NCI-H2171 treated with DMSO at 0.1 percent for 48 hours (cell line): ENCODE data around the gene AUP1.
A peak's percentile ranks its signal among the peaks of the same experiment; 100 is the strongest.
"Not testable (repeated sequence)": the region's sequence is repeated elsewhere in the genome, so short reads cannot be mapped to it uniquely, and the experiment has no call there.

Experiments
- DNase-seq: peaks from one replicate; lab custom pipeline; 2025; lab: John Stamatoyannopoulos, UW

AUP1 gene

DNA sequence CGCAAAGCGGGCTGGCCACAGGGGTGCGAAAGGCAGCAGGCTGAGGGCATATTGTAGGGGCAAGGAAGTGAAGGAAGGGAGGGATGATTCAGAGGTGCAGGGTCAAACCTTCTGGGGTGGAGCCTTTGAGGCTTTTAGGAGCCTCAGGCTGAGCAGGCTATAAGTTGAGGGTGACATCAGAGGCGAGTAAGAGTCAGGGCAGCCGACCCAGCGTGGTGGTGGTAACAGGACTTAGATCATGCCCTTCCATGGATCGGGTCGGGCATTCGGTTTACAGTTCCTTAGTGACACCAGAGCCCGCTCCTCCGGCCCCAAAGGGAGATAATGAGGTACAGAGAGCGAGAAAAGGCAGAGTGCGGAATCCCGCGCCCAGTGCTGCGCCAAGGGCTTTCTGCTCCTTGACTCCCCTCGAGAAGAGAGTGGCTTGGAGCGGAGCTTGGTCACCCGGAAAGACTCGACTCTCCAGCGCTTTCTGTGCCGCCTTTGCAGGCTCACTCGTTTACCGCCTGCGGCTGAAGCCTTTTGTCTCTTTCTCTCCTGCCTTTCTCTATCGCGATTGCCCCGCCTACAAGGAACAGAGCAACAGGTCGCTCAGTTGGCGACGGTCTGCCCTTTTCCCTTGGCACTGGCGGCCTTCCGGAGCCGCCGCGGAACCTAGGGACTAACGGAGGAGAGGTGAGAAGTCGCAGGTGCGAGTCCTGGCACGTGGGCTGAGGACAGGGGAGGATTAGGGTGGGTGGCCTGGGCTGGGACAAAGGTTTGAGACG, 30.8 kb downstream of the AUP1 start:
- no peak for DNase-seq

DNA sequence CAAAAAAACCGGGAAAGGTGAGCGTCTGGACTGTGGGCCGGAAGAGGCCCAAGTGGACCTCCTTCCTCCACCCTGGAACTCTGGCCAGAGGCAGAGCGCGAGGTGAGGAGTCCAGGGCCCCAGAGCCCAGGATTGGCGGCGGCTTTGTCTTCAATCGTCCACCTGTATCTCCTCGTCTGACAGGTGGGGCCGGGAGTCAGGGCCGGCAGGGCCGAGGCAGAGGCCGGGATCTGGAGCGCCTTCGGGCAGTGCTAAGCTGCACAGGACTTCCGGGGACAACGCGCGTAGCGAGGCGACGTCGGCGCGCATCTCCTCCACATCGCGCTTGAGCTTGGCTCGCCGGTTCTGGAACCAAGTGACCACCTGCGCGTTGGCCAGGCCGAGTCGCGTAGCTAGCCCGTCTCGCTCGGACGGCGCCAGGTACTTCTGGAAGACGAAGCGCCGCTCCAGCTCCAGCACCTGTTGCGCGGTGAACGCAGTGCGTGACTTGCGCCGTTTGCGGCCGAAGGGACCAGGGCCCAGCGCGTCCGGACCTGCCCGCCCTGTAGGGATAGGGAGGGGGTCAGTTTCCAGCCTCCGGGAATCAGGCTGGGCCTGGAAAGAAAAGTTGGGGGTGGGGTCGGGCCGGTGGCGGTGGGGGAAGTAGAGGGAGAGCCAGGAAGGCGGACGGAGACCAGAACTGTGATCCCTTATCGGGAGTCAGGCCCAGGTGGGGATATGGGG, 31.6 kb downstream of the AUP1 start:
- no peak for DNase-seq

DNA sequence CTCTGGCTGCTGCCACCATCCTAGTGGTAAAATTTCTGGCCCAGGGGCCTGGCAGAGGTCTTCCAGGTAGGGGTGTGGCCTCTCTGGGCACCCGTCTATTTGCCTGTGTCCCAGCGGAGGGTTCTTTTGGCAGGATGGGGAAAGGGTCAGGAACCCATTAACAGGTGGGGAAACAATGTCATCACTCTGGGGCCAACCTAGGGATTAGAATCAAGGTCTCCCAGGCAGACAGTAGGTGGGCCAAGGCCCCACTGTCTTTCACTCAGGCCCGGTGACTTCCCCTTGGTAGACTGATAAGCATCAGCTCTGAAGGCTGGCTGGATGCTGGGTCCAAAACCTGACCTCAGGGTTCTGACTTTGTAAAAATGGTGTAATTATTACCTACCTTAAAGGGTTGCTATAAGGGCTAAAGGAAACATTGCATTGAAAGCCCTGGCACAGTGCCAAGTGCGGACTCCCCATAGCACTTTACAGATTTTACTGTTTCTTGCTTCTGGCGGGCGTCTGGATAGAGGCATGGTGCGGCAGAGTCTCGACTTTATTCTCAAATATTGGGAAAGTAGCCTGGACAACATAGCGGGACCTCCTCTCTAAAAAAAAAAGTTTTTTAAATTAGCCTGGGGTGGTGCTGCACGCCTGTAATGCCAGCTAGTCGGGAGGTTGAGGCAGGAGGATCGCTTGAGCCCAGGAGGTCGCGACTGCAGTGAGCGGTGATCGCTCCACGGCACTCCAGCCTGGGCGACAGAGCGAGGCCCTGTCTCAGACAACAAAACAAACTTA, 32.3 kb downstream of the AUP1 start:
- DNase-seq, result no peak

DNA sequence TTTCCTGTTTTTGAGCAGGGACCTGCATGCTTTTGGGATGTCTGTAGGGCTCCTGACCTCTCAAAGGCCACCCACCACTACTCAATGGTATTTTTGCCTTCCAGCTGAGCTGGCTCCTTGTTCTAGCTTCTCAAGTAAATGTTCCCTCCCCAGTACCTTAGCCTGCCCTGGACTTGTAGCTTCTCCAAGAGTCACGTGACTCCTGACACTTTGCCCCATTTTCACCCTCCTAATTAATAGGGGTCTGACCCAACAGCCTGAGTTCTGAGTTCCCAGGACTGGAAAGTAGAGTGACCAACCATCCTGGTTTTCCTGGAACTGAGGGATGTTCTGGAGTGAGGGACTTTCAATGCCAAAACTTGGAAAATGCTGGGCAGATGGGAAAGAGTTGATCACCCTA, 34.1 kb downstream of the AUP1 start:
- DNase-seq, result no peak

DNA sequence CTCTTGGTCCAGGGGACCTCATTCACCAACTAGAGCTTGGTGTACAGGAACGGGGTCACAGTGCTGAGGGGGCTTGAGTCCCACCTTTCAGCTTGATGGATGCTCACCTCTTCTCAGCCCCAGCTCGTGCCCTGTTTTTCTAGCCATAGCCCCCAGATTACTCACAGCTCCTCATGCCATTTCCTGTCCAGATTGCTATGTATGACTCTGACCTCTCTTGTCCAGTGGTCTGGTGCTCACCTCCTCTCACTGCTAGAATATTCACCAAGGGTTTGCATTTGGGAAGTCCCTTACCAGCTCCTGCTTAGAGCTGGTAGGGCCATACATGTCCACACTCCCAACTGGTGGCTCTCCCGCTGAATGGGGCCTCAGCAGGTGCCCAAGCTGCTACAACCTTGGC, 36.0 kb downstream of the AUP1 start:
- no peak for DNase-seq

DNA sequence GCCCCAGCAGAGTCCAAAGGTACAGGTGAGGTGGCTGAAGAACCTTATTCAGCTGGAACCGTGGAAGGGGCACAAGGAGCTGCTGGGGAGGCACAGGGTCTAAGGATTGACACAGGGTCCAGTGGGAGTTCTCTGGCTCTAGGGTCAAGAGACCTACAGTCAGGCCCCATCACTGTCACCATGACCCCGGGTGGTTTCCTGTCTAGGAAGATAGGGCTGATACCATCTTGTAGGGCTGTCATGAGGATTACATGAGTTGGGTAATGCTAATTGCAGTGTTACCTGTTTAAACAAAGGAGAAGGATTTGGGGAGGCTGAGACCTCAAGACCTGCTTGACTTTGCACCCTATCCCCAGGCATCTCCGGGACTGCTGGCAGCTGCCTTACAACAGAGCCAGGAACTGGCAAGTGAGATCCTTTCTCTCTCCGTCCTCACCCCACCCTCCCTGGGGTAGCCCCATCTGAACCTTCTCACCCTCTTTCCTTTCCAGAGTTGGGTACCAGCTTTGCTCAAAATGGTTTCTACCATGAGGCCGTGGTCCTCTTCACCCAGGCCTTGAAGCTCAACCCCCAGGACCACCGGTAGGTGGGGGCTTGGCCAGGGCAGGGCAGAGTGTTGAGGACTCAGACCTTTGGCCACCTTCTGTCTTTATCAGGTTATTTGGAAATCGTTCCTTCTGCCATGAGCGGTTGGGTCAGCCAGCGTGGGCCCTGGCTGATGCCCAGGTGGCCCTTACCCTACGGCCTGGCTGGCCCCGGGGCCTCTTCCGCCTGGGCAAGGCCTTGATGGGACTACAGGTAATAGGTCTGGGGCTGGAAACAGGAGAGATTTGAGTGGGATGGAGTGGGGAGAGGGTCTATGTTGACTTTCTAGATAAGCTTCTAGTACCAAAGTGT, 37.6 kb downstream of the AUP1 start:
- no peak for DNase-seq

DNA sequence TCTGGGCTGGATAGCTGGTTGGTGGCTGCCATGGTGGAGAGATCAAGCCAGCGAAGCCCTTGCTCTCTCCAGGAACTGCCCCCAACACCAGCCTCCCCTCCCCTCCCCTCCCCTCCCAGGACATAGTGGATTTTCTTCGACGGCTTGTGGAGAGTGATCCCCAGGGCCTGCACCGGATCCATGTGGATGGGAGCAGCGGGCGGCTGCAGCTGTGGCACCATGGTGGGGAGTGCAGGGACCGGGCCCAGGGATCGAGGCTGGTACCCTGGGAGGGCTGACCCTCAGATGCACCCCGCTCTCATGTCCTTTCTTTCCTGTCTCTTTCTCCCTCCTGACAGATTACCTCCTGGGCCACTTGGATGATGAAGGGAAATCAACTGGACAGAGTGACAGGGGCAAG, 39.6 kb downstream of the AUP1 start:
- DNase-seq, result no peak

DNA sequence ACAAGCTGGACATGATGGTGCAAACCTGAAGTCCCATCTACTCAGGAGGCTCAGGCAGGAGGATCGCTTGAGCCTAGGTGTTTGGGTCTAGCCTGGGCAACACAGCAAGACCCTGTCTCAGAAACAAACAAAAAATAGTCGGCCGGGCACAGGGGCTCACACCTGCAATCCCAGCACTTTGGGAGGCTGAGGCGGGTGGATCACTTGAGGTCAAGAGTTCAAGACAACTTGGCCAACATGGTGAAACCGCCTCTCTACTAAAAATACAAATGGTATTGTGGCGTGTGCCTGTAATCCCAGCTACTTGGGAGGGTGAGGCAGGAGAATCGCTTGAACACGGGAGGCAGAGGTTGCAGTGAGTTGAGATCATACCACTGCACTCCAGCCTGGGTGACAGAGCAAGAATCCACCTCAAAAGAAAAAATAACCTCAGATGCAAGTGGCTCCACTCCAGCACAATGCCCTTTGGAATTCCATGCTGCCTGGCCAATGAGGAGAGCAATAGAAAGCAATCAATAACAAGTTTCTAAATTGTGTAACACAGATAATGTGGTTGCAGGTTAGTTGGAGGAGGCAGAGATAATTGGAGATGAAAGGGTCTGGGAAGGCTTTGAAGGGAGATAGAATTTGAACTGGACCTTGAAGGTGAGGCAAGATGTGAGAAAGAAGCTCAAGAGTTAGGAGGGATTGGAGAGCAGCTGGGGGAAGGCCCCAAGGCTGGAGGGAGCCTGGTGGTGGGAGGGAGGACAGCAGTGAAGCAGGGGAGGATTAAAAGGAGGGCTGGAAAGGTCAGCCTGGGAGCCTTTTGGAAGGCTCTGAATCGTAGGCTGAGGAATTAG, 40.6 kb downstream of the AUP1 start:
- no peak for DNase-seq

DNA sequence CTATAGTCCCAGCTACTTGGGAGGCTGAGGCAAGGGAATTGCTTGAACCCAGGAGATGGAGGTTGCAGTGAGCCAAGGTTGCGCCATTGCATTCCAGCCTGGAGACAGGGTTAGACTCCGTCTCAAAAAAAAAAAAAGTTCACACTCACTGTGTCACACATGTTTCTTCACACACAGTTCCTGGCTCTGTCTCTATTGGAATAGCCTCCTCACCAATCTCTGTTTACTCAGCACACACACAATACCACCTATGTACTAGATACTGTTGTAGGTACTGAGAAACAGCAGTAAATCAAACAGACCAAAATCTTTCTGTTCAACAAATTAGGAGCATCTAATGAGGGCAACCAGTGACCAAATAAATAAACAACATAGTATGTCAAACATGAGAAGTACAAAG, 43.4 kb downstream of the AUP1 start:
- no peak for DNase-seq

DNA sequence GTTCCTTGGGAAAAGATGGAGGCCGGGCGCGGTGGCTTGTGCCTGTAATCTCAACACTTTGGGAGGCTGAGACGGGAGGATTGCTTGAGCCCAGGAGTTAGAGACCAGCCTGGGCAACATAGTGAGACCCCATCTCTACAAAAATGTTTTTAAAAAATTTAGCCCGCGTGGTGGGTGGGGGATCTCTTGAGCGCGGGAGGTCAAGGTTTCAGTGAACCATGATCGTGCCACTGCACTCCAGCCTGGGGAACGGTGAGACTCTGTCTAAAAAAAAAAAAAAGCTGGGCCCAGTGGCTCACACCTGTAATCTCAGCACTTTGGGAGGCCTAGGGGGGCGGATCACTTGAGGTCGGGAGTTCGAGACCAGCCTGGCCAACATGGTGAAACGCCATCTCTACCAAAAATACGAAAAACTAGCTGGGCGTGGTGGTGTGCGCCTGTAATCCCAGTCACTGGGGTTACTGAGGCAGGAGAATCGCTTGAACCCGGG, 45.8 kb downstream of the AUP1 start:
- not testable (repeated sequence) for DNase-seq

DNA sequence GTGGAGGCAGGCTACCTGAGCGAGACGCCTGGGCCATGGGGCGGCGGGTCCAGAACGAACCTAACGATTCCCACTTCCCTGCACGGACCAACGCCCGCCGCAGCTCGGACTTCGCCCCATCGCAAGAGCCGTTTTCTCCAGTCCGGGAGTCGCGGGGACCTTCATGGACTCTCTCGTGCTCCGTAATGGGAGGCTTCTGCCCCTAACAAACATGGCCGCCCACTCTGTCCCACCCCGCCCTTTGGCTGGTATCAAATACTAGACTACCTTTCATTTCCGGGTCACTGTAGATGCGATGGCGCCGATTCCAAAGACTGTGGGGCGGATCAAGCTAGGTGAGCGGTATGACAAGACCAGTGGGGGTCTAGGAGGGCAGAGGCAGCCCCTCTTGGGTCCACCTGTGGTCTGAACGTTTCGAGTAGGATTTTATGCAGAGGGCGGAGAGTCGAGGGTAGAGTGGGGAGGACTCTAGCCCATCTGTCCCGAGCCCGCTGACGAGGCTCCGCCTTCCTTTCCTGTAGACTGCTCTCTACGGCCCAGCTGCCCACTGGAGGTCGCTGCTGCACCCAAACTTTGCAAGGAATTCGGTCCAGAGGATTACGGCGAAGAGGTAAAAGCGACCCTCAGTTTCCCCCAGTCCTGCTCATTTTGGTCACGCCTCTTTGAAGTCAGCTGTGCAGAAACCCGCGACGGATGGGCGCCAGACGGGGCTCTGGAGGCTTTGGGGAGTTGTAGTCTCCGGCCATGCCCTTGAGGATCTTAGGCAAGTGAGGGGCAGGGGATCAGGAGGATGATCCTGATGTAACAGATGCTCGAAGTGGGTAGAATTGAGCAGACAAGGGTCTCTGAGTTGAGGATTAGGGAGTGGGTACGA, 46.5 kb downstream of the AUP1 start, which contains the start of the genes CCDC142 and TTC31:
TSS of gene CCDC142 (minus strand) at position 198 of the 874 bp plus-strand sequence. CDS start at position 37, 161 bp downstream.
TSS of gene TTC31 (plus strand) at position 281 of the 874 bp plus-strand sequence. CDS start at position 296, 15 bp downstream.
- peak; percentile 96 for DNase-seq

DNA sequence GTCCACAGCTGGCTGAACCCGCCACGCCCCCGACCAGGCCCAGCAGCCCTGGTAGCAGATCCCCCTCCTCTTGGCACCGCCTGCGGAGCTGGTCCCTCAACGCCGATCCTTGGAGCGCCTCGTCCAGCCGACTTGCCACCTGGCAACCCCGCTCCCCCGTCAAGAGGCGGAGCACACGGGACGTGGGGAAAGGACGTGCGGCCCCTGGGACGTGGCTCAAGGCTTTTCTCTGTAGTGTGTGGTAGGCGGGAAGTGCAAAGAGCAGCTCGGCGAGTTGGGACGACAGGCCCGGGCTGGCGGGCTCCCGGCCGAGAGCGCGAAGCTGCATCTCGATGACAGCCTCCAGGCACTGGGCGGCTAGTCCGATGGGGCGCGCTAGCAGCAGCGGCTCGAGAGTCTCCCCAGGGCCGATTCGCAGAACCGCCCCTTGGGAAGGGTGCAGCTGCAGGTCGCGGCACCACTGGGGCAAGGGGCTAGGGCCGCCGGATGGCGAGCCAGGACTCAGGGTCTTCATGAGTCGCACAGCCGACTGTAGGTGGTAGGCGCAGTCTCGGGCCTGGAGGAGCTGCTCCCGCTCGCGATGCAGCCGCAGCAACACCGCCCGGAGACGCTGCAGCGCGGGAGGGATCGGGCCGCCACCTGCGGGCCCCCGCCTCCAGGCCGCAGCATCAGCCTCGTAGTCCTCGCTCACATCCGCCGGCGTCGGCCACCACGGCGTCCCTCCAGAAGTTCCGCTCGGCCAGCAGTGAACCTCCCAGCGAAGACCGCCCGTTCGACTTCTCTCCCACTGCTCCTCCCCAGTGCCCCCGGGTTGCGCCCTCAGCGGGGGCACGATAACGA, 47.3 kb downstream of the AUP1 start:
- peak; percentile 75 for DNase-seq

DNA sequence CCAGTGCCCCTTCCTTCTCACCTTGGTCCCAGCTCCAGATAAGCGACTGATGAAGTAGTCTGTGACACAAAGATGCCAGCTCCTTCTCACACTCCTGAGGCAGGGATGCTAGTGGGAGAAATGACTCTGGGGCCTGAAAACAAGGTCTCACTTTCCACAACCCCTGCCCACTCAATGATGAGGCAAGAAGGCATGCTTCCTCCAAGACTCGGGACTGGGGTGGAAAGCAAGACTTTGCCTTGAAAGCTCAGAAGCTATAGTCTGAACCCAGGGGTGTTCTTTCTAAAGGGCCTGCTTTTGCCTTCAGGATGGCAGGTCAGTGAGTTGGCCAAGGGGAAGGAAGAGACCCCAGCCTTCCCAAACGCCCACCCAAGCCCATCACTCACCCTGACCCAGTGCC, 48.1 kb downstream of the AUP1 start:
- DNase-seq, result no peak
